NCI-H187 treated with DMSO at 0.1 percent for 48 hours (cell line): ENCODE results near the gene KIF26B.
"Not testable (repeated sequence)": the region's sequence is repeated elsewhere in the genome, so short reads cannot be mapped to it uniquely, and the experiment has no call there.

Experiments used
- DNase-seq: peaks from one replicate; lab custom pipeline; 2025; lab: John Stamatoyannopoulos, UW

KIF26B gene

GRCh38 chr1:245323765-245324164, 169.0 kb downstream of the KIF26B start:
- not testable (repeated sequence) for DNase-seq

- no peak for DNase-seq
Observed at GRCh38 chr1:245325922-245326795, 171.4 kb downstream of the KIF26B start.

DNA sequence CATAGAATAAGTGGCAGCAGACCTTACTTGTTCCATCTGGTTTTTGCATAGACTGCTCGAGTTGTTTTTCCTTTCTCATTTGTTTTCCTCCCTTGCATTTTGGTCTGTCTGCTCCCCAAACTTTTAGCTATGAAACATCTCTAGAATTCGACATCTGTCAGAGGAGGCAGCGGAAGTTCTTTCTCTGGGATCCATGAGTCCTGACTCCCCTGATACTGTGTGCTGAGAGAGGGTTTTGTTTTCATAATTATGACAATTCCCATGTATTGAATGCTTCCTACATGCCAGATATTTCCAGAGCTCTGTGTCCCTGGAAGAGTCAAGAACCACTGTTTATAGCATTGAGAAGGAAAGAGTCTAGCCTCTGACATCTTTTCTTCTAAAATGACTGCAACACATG, 172.6 kb downstream of the KIF26B start:
- no peak for DNase-seq

DNA sequence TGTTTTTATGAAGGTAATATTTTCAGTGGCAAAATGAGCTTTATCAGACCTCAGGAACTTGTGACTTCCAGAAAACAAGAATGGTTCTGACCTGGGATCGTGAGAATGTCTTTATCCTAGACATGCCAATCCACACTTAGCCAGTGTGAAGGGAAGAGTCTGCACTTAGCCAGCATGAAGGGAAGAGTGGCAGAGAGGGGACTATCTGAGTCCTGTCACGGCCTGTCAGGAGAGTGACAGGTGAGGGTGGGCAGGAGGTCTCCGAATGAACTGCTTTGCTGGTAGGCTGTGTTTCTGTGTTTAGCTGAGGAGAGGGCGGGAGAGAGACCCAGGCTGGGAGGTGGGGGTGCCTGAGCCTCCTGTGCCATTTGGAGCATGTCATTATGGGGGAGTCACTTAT, 173.1 kb downstream of the KIF26B start:
- no peak for DNase-seq

GRCh38 chr1:245330951-245331350, 176.2 kb downstream of the KIF26B start:
- no peak for DNase-seq

DNA sequence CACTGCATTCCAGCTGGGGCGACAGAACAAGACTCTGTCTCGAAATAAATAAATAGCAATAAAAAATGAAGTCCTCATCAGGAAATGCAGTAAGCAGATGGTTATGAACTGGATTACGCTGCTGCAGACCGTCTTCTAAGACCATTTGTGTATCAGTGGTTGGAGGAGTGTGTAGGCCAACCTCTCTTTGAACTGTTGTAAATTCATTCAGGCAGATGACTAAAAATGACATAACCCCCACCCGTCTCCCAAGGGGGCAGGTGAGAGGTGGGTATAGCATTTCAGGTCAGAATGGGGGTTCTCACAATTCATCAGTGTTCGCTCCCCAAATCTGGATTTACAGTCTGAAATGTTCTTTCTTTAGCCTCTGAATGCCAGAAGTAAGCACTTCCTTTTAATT, 177.3 kb downstream of the KIF26B start:
- DNase-seq: no peak

DNA sequence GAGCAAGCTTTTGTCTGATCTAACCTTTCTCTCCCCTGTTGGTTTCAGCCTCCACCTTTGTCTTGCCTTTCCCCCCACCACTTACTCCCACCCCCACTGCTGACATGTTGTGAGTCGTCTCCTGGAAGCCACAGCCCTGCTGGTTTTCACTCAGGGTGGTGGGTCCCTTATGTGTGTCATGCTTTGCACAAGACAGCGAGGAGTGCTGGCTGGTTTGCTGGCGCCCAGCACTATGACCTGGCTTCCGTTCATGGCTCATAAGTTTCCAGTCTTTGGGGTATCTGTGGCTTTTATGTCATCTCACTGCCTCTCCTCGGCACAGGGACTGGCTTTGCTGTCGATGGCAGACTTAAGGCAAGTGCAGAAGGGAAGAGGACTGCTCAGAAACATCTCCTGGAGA, 177.7 kb downstream of the KIF26B start:
- no peak for DNase-seq

DNA sequence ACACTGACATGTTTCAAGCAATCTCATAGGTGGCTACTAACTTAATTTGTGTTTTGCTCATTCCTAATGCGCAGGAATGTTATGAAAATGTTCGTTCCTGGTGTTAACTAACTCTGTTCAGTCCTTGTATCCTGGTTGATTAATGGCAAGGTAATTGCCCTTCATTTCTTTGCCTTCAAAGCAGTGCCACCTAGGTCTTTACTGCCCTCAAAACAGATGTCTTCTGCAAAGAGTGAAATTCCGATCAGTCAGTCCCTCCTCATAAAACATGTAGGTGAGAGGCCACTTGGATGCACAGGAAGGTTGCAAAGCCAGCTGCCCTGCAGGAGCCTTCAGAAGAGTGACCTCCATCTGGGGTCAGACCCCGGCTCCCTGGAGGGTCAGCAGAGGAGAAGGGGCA, 179.4 kb downstream of the KIF26B start:
- DNase-seq: no peak

GRCh38 chr1:245334827-245335490, 180.2 kb downstream of the KIF26B start:
- no peak for DNase-seq

DNA sequence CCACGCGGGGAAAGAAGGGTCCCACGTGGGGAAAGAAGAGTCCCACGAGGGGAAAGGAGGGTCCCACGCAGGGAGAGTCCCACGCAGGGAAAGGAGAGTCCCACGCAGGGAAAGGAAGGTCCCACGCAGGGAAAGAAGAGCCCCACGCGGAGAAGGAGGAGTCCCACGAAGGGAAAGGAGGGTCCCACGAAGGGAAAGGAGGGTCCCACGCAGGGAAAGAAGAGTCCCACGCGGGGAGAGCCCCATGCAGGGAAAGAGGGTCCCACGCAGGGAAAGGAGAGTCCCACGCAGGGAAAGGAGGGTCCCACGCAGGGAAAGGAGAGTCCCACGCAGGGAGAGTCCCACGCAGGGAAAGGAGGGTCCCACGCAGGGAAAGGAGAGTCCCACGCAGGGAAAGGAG, 180.9 kb downstream of the KIF26B start:
- not testable (repeated sequence) for DNase-seq

DNA sequence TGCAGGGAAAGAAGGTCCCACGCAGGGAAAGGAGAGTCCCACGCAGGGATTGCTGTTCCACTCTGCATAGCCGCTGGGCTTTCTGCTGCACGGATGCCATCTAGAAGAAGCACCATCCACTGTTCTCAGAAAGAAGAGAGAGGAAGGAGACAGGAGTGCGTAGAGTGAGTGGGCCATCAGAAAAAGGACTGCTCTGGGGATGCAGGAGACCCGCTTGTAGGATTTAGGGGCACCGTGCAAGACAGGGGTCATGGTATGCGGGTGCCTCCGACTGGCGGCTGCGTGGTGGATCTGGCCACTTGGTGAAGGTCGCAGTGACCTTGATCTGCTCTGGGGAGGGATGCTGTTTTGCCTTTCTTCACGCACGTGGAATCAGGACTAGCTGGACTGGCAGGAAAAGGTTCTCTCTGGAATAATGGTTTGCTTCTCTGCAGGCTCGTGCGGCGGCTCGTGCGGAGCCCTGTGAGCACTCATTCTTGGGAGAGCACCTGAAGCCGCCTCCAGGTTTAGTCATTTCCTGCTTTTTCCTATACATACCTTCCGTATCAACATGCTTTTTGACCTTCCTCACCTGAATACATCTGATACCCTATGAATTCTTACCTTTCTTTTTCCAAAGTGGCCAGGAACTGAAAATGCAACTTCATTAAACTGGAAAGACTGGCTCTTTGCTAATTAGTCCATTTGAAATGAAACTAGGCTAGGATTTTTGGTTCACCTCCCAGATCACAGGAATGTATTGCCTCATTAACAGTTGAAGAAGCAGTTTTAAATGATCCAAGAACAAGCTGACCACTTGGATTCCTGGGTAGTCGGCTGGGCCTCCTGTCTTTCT, 181.6 kb downstream of the KIF26B start:
- DNase-seq: no peak

DNA sequence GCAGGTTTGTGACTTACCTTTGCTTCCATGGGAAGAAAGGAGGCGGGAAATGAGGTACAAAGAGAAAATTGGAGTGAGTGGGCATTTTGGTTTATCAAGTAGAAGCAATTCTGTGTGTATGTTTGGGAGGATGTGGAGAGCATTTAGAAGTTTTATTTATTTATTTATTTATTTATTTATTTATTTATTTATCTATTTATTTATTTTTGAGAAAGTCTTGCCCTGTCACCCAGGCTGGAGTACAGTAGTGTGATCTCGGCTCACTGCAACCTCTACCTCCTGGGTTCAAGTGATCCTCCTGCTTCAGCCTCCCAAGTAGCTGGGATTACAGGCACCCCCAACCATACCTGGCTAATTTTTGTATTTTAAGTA, 182.2 kb downstream of the KIF26B start:
- DNase-seq: not testable (repeated sequence)

DNA sequence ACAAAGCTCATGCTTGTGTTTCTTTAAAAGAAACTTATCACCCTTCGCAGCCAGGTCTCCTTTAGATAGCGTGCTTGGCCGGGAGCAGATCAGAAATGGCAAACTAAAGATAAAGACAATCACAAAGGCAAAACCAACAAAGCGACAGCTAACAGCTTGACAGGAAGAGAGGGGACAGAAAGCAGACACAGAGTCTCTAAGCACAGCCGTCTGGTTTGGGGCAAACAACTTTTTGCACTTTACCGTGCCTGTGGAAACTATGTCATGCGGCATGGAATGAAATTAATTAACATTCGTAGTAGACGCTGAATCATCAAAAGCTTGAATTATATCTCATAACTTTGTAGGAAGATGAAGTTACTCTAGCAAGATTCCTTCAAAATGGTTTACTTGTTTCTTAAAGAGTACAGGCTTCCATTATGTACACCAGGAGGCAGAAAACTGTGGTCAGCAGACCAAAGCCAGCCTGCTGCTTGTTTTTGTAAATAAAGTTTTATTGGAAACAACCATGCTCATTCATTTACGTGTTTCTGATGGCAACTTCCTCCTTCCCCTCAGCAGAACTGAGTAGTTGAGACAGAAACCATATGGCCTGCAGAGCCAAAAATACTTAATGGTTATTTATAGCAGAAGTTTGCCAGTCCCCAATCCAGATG, 183.2 kb downstream of the KIF26B start:
- DNase-seq: no peak

- no peak for DNase-seq
Observed at GRCh38 chr1:245338485-245338877, 183.7 kb downstream of the KIF26B start.

DNA sequence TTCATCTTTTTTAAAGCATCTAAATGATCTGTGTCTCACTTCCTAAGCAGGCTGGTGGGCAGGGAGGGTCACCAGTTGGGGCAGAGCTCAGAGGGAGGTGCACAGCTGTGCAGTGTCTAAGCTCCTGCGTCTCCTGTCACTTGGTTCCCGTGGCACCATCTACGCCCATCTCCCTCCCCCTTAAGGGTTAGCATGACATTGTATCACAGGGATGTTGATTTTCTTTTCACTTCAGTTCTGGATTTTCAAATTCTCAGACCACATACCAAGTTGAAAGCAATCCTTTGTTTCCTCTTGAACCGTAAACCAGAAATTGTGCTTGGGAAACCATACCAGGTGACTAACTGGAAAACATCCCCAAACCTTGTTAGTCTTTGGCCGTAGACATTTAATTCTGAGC, 187.0 kb downstream of the KIF26B start:
- no peak for DNase-seq

GRCh38 chr1:245345191-245345884, 190.6 kb downstream of the KIF26B start:
- no peak for DNase-seq

DNA sequence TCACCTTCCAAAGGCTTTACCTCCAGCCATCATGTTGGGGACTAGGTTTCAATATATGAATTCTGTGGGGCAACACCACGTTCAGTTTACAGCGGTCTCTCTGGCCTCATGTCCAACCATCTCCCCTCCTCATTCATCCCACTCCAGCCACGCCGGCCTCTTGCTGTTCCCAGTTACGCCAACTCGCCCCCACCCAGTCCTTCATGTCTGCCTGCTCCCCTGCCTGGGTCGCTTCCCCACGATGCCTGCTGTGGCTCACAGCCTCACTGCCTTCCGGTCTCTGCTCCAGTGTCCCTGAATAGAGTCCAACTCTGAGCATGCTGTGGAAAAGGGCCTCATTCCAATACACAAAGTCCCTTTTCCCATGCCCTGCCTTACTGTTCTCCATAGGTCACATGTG, 193.8 kb downstream of the KIF26B start:
- no peak for DNase-seq

DNA sequence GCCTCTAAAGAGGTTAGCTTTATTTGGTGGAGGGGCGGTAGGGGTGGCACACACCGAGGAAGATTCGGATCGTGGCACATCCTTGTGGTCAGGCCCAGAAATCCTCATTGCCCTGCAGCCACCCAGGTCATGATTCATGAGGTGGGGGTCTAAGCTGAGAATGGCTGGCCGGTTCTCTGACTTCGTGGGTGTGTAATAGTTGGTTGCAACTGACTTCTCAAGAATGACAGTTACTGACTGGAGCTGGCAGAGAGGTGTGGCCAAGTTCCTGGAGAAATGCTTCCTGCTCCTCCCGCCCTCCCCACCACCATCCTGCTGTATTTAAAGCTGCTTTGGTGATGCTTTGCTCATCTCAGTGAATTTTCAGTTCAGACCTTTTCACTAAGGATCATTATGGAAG, 198.6 kb downstream of the KIF26B start:
- no peak for DNase-seq

DNA sequence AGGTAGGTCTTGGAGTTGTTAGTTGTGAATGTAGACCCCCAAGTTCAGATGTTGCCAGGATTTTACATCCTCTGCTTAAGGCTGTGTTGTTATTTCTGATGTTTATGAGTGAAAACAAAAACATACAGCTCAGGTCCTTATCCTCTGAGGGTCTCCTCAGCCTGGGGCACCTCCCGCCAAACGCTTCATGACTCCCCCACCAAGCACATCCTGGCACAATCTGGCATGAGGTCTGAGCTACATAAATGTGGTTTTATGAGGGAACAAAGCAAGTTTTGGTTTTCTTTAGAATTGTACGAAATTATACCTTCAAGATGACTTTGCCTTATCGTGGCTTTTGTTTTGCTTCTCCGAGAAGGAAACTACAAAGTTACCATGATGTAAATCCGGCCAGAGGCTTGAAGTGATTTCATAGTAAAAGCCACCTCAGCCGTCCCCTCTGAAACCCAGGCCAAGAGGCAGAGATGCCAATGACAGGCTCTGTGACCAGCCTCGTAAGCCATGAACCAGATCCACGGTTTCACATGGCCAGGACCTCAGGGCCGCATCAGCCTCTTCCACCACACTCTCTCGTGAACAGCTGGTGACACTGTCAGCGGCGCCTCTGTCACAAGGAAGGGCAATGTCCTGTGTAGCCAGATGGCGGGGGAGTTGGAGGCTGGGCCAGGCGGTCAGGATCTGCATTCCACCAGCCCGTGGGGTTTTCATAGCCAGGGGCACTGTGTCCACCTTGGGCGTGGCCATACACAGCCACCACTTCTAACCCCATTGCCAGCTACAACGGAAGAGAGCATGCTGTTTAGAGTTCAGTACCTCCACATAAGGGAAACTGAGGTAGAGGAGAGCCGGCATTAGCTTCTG, 199.4 kb downstream of the KIF26B start:
- no peak for DNase-seq

- not testable (repeated sequence) for DNase-seq
Observed at GRCh38 chr1:245355851-245356630, 201.3 kb downstream of the KIF26B start.
